Ovary (tissue), 3 donors: ENCODE results near the gene CYP2S1.

Experiments
- CTCF ChIP-seq, 3 donors: fragments of 450-650 bp in 2 of 3; fragments of 200-600 bp in 1 of 3; IDR thresholded peaks; one replicate each; pipeline versions ENCODE4 v1.5.1 to v1.8.0; 2016 to 2022; ENCODE audit warnings: antibody characterized with exemption in 3 of 3, mild to moderate bottlenecking in 1 of 3
- POLR2A ChIP-seq: fragments of 450-650 bp; IDR thresholded peaks from one replicate; pipeline ENCODE4 v1.6.1; 2017; ENCODE audit warnings: antibody characterized with exemption, mild to moderate bottlenecking, moderate library complexity
- donor health status: DM: no; HTN: no; CAD: no.

GRCh38 chr19:41172297-41173164 lies 20.5 kb upstream of the CYP2S1 start:
- TF ChIP-seq CTCF (IDR thresholded peaks at IDR 0.05) (no peak), POLR2A (no peak)
